ENCODE measurements around the gene MTA3. TPM values are rescaled to one million over a fixed set of nuclear protein-coding genes. Genes with fewer than 3 reads are reported as not detected.
"Not testable (repeated sequence)": the region's sequence is repeated elsewhere in the genome, so short reads cannot be mapped to it uniquely, and the experiment has no call there.

The MTA3 gene
- total RNA-seq, 2 experiments from 2014 or later = 19.9 to 20.0 TPM

DNA sequence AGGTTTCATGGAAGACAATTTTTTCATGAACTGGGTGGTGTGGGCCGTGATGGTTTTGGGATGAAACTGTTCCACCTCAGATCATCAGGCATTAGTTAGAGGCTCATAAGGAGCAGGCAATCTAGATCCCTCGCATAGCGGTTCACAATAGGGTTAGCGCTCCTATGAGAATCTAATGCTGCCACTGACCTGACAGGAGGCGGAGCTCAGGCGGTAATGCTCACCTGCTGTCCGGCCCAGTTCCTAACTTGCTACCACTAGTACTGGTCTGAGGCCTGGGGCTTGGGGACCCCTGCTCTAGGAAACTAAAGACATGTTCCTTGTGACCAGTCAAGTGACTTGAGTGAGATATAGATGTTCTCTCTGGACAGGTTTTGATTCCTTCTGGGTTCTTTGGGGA lies 146.3 kb downstream of the MTA3 start:
- CTCF ChIA-PET = no interaction called here
- POLR2A ChIA-PET = no interaction called here

DNA sequence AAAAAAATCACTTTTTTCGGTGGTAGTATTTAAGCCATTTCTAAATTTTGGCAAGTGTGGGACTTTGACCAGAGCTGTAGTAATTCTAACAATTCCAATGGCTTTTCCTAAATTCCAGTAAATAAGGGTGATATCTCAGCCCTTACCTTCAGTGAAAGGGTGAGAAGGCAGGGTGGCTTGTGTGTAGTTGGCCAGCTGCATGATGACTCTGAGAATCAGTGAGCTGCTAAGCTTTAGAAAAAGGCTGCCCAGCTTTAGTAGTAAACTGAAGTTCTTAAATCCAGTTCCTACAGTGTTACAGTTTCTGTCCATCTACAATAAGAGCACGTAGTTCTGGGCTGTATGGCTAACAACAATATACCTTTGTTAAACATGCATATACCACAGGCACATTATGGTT lies 153.5 kb downstream of the MTA3 start:
- CTCF ChIA-PET = no interaction called here

DNA sequence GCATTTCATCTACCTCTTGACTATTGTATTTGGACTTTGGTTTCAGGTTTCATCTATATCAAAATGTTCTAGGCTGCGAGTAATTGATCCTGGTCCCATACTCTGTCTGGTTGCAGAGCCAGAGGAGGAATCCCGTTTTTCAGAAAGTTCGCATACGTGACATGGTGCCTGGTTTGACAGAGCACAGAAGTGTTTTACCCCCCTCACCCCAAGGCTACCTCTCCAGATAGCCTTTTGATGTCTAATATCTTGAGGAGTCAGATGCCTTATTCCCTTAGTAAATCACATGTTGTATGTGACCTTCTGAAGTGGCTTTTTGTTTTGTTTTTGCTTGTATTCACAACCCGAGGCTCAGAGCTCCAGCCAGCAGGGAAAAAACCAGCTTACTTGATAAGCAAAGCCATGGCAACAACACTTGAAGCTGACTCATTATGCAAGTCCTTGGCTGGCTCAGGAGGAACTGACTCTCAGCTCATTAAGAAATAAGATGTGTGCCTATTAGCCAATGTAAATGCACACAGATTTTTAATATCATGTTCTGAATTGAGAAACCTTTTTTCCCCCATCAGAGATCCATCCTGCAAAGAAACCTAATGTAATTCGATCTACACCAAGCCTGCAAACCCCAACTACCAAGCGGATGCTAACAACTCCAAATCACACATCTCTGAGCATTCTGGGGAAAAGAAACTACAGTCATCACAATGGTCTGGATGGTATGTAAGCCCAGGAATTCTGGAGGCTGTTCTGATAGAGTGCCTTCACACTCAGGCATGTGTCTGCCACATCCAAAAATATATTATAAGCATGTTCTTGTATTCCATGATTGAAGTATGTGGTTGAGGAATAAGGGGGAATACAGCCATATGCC lies 154.1 kb downstream of the MTA3 start:
- POLR2A ChIA-PET = no interaction called here
- CTCF ChIA-PET = no interaction called here

More for the DNA sequence above, 153.5 kb downstream of the MTA3 start:
- POLR2A ChIA-PET = no interaction called here

DNA sequence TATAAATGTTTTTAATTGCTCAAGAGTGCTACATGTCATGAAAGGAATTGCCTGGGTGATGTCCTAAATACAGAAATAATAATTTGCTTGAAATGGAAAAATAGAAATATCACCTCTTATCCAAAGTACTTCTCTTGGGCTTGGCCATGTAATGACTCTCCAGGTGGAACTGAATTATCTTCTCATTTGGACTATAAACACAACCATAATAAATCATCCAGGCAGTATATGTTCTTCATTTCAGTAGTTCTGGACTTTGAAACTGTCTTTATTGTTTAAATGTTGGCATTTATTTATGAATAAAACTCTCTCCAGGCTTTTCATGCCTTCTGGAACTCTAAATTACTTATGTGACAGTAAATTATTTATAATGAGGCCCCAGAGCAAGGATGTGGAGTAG lies 155.0 kb downstream of the MTA3 start:
- ChIA-PET POLR2A (no interaction called here), CTCF (no interaction called here)

DNA sequence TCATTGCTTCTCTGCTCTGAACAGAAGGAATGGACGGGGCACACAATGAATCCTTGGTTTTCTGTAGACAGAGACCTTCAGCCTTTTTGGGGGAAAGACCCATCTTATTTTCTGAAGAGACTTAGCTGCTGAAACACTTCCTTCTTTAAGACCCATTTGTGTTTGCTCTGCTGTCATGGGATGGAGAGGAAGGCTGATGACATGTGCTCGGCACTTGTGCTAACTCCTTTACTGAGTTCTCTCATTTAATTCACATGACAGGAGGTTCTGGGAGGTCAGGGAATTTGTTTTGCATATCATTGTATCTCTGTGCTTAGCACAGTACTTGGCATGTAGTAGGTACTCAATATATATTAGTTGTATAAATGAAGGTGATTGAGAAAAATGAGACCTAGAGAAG lies 156.5 kb downstream of the MTA3 start:
- ChIA-PET POLR2A (interaction anchor here (1.4 kb wide), 1 partner anchor 86 kb away, joined by 3 read pairs; no protein-coding TSS in a partner anchor), CTCF (interaction anchor here (1.3 kb wide), 1 partner anchor 18 kb away, joined by 4 read pairs; no protein-coding TSS in a partner anchor)

DNA sequence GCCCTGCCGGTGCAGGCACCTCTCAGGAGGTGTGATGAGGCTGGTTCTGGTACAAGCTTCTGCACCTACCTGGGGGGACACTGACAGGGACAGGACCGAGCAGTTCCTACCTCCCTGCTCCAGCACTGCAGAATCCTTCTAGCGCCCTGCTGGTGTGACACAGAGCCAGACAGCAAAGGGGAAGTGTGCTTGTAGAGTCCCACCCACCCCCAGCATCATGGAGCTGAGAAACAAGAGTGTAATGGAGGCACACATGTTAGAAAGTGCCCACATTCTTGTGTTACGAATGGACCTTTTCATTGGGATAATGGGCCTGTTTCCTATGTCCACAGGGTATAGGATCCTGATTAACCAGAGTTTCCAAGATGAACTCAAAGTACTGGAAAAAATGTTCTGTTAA lies 157.2 kb downstream of the MTA3 start:
- CTCF ChIA-PET = interaction anchor here (1.3 kb wide), 1 partner anchor 17 kb away, joined by 4 read pairs; no protein-coding TSS in a partner anchor
- POLR2A ChIA-PET = interaction anchor here (1.4 kb wide), 1 partner anchor 85 kb away, joined by 3 read pairs; no protein-coding TSS in a partner anchor

DNA sequence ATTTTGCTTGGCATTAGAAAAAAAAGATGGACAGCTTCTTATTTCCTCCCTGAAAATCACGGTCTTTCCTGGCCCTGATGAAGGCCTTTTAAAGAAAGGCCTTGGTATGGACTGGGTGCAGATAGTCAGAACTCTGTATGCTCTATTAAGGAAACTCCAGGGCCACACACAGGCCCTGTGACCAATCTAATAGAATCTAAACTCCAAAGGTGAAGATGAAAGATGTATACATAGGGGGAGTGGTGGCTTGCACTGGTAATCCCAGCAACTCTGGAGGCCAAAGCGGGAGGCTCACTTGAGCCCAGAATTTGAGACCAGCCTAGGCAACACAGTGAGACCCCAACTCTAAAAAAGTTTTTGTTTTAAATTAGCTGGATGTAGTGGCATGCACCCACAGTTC lies 158.2 kb downstream of the MTA3 start:
- POLR2A ChIA-PET = no interaction called here
- CTCF ChIA-PET = no interaction called here

DNA sequence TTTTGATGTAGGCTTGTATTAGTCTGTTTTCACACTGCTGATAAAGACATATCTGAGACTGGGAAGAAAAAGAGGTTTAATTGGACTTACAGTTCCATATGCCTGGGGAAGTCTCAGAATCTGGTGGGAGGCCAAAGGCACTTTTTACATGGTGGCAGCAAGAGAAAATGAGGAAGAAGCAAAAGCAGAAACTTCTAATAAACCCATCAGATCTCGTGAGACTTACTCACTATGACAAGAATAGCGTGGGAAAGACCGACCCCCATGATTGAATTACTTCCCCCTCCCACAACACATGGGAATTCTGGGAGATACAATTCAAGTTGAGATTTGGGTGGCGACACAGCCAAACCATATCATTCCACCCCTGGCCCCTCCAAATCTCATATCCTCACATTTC lies 162.9 kb downstream of the MTA3 start:
- CTCF ChIA-PET, POLR2A ChIA-PET: not testable (repeated sequence)

DNA sequence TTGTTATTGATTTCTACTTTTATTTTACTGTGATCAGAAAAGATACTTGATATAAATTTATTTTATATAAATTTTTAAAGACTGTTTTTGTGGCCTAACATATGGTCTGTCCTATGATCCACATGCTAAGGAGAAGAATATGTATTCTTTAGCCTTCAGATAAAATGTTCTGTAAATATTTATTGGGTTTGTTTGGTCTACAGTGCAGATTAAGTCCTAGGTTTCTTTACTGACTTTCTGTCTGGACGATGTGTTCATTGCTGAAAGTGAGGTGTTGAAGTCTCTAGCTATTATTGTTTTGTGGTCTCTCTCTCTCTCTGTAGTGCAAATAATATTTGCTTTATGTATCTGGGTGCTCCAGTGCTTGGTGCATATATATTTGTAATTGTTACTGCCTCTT lies 165.4 kb downstream of the MTA3 start:
- CTCF ChIA-PET = no interaction called here
- POLR2A ChIA-PET = no interaction called here

DNA sequence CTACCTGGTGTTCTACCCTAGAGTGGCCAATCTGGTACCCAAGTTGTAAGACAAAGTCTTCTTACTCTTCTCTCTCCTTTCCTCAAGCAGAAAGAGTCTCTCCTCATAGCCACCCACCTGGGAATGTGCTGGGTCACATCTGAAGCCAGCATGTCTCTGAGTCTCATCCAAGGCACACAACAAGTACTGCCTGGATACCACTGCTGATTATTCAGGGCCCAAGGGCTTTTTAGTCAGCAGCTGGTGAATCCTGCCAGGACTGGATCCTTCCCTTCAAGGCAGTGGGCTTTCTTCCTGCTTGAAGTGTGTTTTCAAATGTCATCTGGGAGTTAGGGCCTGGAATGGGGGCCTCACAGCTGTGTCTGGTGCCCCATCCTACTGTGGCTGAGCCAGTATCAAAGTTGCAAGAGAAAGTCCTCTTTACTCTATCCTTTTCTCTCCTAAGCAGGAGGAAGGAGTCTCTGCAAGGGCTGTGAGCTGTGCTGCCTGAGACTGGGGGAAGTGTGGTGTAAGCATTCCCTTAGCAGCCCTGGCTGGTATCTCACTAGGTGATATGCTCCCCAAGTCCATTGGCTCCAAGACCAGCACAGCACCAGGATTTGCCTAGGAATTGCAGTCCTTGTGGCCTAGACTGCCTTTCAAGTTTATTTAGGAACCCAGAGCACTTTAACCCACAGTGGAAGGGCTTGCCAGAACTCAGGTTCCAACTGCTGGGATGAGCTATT lies 168.3 kb downstream of the MTA3 start:
- CTCF ChIA-PET = no interaction called here
- POLR2A ChIA-PET = no interaction called here

DNA sequence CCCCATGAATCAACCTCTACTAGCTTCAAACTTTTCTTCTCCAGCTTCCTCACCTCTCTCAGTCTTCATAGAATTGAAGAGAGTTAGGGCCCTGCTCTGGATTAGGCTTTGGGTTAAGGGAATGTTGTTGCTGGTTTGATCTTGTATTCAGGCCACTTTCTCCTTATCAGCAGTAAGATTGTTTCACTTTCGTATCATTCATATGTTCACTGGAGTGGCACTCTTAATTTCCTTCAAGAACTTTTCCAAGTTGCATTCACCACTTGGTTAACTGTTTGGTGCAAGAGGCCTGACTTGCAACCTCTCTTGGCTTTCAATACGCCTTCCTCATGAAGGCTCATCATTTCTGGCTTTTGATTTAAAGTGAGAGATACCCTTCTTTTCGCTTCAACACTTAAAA lies 172.7 kb downstream of the MTA3 start:
- ChIA-PET CTCF (no interaction called here), POLR2A (no interaction called here)

DNA sequence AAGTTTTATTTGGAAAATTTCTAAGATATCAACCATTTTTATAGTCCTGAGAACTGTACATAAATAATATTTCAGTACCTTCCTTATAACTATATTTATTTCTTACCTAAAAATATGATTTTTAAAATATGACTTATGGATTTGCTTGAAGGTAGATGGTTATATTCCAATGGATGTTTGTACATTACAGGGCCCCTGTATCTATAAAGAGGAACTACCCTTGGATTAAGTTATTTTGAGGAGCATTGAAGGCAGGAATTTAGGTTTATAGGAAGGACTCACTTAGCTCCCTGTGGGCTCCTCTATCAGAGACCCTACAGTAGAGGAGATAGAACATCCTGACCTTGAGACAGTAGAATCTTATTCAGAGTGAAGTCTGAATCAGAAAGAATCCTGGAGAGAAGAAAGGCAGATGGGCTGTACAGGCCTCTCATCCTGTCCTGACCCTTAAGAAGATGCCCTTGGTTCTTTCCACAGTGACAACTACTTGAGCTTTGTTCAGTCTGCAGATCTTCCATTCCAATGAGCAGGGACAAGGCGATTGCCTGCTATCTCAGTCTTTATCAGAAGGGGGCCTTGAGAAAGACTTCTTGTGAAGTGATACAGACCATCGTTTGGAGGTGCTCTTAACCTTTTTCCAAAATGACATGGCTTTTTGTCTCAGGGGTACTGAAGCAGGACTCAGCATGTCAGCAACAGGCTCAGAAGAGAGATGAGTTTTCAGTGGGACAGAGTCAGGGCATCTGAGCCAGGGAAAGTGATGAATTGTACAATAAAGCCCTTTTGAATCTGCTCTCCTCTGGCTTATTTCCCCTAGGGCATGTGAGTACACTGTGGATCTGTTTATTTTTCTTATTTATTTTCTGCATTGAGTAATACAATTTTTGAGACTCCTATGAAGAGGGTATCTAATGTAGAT lies 174.6 kb downstream of the MTA3 start:
- ChIA-PET CTCF (interaction anchor here (1.3 to 1.6 kb wide), 2 partner anchors 9 to 17 kb away, joined by 3 to 4 read pairs; no protein-coding TSS in a partner anchor), POLR2A (no interaction called here)

DNA sequence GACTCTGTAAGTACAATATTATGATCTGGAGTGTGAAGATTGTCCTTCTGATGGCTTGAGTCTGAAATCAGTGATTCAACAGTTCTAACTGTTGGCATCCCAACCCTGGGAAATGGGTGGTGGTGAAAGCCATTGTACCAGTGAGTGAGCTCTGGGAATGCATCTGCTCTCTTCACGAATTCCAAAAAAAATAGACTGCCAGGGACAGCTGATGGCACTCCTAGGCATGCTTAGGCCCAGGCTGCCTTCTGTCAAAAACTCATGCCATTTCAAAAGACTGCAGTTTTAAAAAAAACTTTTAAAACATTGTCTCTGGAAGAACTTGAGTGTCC lies 175.2 kb downstream of the MTA3 start:
- ChIA-PET POLR2A (no interaction called here), CTCF (no interaction called here)

DNA sequence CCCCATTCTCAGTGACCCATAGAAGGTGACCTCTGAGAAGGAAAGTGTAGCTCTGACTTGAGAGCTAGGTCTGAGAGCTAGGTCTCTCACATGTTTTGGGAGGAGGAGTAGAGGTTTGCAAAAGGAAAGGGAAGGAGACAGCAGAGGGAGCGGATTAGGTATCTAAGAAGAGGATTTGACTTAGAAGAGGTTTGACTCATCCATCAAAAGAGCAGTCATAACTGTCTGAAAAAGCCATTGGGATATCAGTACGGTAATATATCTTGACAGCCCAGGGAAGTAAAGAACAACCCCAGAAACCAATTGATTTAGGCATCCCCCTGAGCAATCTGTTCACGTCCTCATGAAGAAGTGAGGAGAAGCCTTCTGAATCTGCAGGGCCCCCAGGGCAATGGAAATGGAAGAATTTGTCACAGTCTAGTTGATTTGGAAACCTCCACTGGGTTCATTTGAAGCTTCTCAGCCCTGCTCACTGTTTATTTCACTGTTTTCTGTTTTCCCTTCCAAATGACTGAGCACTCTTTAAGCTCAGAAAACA lies 176.2 kb downstream of the MTA3 start:
- POLR2A ChIA-PET = no interaction called here
- CTCF ChIA-PET = interaction anchor here (0.9 kb wide), 1 partner anchor 84 kb away, joined by 3 read pairs; no protein-coding TSS in a partner anchor

DNA sequence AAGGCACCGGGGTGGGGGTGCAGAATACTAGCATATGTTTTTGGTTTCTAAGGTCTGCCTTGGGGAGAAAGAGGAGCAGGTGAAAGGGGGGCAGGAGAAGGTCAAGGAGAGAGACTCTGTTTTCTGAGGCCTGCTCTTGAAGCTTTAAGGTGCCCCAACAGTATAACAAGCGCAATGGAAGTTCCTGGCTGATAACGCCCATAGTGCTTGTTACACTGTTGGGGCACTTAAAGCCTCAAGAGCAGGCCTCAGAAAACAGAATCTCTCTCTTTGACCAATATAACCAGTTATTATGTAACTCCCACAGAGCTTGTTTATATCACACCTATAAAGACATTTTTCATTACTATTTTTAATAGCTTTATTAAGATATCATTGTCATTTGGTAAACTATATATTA lies 179.0 kb downstream of the MTA3 start:
- POLR2A ChIA-PET = no interaction called here
- CTCF ChIA-PET = no interaction called here

DNA sequence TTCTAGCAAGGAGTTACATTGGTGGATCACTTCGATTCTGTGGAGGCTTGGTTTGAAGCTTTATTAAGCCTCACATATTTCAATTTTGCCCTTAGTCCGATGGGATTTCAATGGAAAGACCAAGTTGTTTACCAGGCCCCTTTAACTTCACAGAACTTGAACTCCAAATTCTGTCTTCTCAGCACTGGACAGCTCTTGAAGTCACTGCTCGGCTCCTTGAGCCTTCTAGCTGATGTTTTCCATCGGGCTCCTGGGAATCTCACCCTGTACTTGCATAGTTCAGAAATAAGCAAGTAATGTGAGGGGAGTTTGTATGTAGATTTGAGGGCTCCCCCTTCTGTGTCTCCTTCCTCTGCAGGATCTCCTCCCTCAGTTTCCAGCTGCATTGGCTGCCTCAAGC lies 180.4 kb downstream of the MTA3 start:
- ChIA-PET POLR2A (no interaction called here), CTCF (no interaction called here)

DNA sequence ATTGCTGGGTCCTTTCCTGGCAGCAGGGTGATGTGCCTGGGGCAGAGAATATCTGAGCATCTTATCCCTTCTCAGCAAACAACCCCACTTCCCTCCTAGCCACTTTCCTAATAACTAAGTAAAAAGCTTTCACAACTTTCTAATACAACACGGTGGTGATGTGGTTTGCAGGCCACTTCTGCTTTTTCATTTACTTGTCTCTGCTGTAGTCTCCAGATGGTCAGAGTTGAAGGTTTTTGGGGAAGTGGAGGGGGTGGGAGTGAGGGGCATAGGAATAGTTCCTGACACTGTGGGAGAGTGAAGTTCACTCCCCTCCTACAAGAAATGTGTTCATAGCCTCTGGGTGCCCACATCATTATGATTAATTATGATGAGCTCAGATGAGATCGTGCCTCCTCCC lies 183.9 kb downstream of the MTA3 start:
- ChIA-PET CTCF (interaction anchor here (1.4 kb wide), 1 partner anchor 10 kb away, joined by 3 read pairs; no protein-coding TSS in a partner anchor), POLR2A (no interaction called here)

DNA sequence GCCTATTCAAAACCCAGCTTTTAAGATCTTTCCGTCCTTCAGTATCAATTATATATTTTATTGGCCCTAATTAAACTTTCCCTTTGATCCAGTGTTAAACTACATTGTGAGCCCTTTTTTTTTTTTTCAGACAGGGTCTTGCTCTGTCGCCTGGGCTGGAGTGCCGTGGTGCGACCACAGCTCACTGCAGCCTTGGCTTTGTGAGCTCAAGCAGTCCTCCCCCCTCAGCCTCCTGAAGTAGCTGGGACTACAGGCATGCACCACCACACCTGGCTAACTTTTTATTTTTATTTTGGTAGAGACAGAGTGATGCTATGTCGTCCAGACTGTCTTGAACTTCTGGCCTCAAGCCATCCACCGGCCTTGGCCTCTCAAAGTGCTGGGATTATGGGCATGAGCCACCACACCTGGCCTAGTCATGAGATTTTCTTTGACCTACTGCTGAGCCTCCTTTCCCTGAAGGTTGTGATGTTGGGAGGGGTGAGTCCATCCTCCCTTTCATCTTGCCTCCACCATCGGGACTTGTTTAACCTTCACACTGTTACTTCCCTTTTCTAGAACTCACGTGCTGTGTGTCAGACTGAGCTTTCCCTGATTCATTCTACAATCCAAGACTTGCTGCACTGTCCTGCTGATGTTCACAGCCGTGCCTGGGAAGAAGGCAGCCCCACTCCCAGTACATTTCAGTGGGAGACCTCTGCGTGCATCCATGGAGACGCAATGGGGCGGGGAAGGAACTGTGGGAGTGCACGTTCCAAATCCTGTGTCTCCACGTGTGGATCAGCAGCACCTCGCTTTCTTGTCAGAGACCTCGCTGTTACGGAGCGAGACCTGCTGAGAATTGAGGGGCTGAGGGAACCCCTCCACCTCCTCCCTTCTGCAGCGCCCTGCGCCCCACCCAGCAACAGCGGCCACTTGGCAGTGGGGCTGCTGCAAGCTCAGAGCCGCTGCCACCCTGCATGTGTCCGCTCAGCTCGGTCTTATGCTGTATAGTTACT lies 184.7 kb downstream of the MTA3 start:
- ChIA-PET POLR2A (no interaction called here), CTCF (interaction anchor here (0.6 to 1.4 kb wide), 2 partner anchors 10 to 24 kb away, joined by 3 read pairs; no protein-coding TSS in a partner anchor)
